GM23248 (cell line): ENCODE results near the gene MAU2.

ENCODE experiments used
- EZH2 ChIP-seq: fragments of 200-600 bp; sonication (generic); IDR thresholded peaks from 2 replicates; pipeline ENCODE4 v1.6.1; 2018; ENCODE audit warnings: antibody characterized with exemption, mild to moderate bottlenecking; ENCODE audit not compliant: insufficient read depth, poor library complexity, severe bottlenecking
- EZH2phosphoT487 ChIP-seq: fragments of 200-600 bp; sonication (generic); IDR thresholded peaks from 2 replicates; pipeline ENCODE4 v1.6.1; 2018; ENCODE audit warnings: antibody characterized with exemption, moderate library complexity, mild to moderate bottlenecking, low read depth; ENCODE audit not compliant: insufficient read depth

GRCh38 chr19:19341026-19341425 is 20.4 kb downstream of the MAU2 start:
- TF ChIP-seq EZH2phosphoT487 (no peak), EZH2 (no peak)
